ENCODE data around the gene PLD3.

The PLD3 gene

GRCh38 chr19:40348125-40348913, at the start of gene PLD3, which contains the start of gene C19orf47:
Gene PLD3 (plus strand): TSS chr19:40348695. CDS start chr19:40366484, 17,789 bp downstream.
Gene C19orf47 (minus strand): TSS chr19:40348397. CDS start chr19:40341857, 6,540 bp downstream.
- Histone ChIP-seq H3K36me3 (ENCODE audit: insufficient read depth, low read length) (no peaks in the 10 kb centered on the region), H3K4me3 (ENCODE audit: low read length, poor library complexity, severe bottlenecking) (peak within 1 kb of the TSS; percentile 87), H3K9me3 (ENCODE audit: insufficient read depth, low read depth, low read length) (no peaks in the 10 kb centered on the region), H2AFZ (ENCODE audit: low read length) (peak within 1 kb of the TSS; percentile 83), H3K4me2 (ENCODE audit: low read depth, low read length, poor library complexity, severe bottlenecking) (peak within 1 kb of the TSS; percentile 99), H3K79me2 (ENCODE audit: insufficient read depth, low read length) (peaks cover 24% of the 10 kb centered on the region), H3K4me1 (ENCODE audit: insufficient read depth, low read length, poor library complexity, severe bottlenecking) (peaks cover 23% of the 10 kb centered on the region), H3K9me2 (replicated peaks; ENCODE audit: low read depth, low read length) (no peaks in the 10 kb centered on the region), H3K27me3 (ENCODE audit: insufficient read depth, low read length, poor library complexity, severe bottlenecking) (no peaks in the 10 kb centered on the region), H3F3A (ENCODE audit: low read depth) (no peaks in the 10 kb centered on the region), H3K9ac (ENCODE audit: low read depth, low read length, poor library complexity, severe bottlenecking) (peak within 1 kb of the TSS; percentile 88), H4K20me1 (ENCODE audit: insufficient read depth, low read length, poor library complexity, severe bottlenecking) (peaks cover 5% of the 10 kb centered on the region)
- no peak for TF ChIP-seq CTCF (conservative IDR thresholded peaks at IDR 0.05; ENCODE audit: low read length)
- TF ChIP-seq EZH2phosphoT487 (IDR thresholded peaks at IDR 0.05; ENCODE audit: borderline replicate concordance), result no peak

GRCh38 chr19:40300668-40301067, 47.8 kb upstream of the PLD3 start:
- Histone ChIP-seq H3K9me2 (replicated peaks; ENCODE audit: low read depth, low read length) (no peaks in the 10 kb centered on the region), H3K4me1 (ENCODE audit: insufficient read depth, low read length, poor library complexity, severe bottlenecking) (no peaks in the 10 kb centered on the region), H2AFZ (ENCODE audit: low read length) (no peak overlapping the region), H3K27me3 (ENCODE audit: insufficient read depth, low read length, poor library complexity, severe bottlenecking) (no peaks in the 10 kb centered on the region), H3K4me3 (ENCODE audit: low read length, poor library complexity, severe bottlenecking) (no peak overlapping the region), H3K9ac (ENCODE audit: low read depth, low read length, poor library complexity, severe bottlenecking) (no peak overlapping the region), H3F3A (ENCODE audit: low read depth) (no peaks in the 10 kb centered on the region), H3K9me3 (ENCODE audit: insufficient read depth, low read depth, low read length) (no peaks in the 10 kb centered on the region), H3K79me2 (ENCODE audit: insufficient read depth, low read length) (no peaks in the 10 kb centered on the region), H3K36me3 (ENCODE audit: insufficient read depth, low read length) (no peaks in the 10 kb centered on the region), H4K20me1 (ENCODE audit: insufficient read depth, low read length, poor library complexity, severe bottlenecking) (no peaks in the 10 kb centered on the region), H3K4me2 (ENCODE audit: low read depth, low read length, poor library complexity, severe bottlenecking) (no peak overlapping the region)
- TF ChIP-seq CTCF (conservative IDR thresholded peaks at IDR 0.05; ENCODE audit: low read length) (no peak), EZH2phosphoT487 (IDR thresholded peaks at IDR 0.05; ENCODE audit: borderline replicate concordance) (no peak)

GRCh38 chr19:40302224-40303011, 46.1 kb upstream of the PLD3 start:
- no peaks in the 10 kb centered on the region for H3K36me3 ChIP-seq (ENCODE audit: insufficient read depth, low read length)
- no peaks in the 10 kb centered on the region for H4K20me1 ChIP-seq (ENCODE audit: insufficient read depth, low read length, poor library complexity, severe bottlenecking)
- H3K4me1 ChIP-seq (ENCODE audit: insufficient read depth, low read length, poor library complexity, severe bottlenecking), result no peaks in the 10 kb centered on the region
- H3K27me3 ChIP-seq (ENCODE audit: insufficient read depth, low read length, poor library complexity, severe bottlenecking), result no peaks in the 10 kb centered on the region
- TF ChIP-seq EZH2phosphoT487 (IDR thresholded peaks at IDR 0.05; ENCODE audit: borderline replicate concordance), result no peak
- TF ChIP-seq CTCF (conservative IDR thresholded peaks at IDR 0.05; ENCODE audit: low read length), result no peak
- no peaks in the 10 kb centered on the region for H3K79me2 ChIP-seq (ENCODE audit: insufficient read depth, low read length)
- no peaks in the 10 kb centered on the region for H3K9me2 ChIP-seq (replicated peaks; ENCODE audit: low read depth, low read length)
- H3F3A ChIP-seq (ENCODE audit: low read depth), result no peaks in the 10 kb centered on the region
- H3K9me3 ChIP-seq (ENCODE audit: insufficient read depth, low read depth, low read length), result no peaks in the 10 kb centered on the region
- no peak overlapping the region for H3K4me3 ChIP-seq (ENCODE audit: low read length, poor library complexity, severe bottlenecking)
- peak overlapping the region; percentile 11 for H3K9ac ChIP-seq (ENCODE audit: low read depth, low read length, poor library complexity, severe bottlenecking)
- no peak overlapping the region for H3K4me2 ChIP-seq (ENCODE audit: low read depth, low read length, poor library complexity, severe bottlenecking)
- H2AFZ ChIP-seq (ENCODE audit: low read length), result no peak overlapping the region

All from Loucy (cell line).